HG03095 (cell line): ENCODE data around the gene FKBP2.
A peak's percentile ranks its signal among the peaks of the same experiment; 100 is the strongest.

Source experiments
- ATAC-seq: cut with Tn5 transposase; IDR thresholded peaks from one replicate; pipeline ENCODE4 v1.9.1; 2021; ENCODE audit warnings: moderate library complexity; ENCODE audit not compliant: unreplicated experiment

The FKBP2 gene

GRCh38 chr11:64232182-64232966 is 8.5 kb upstream of the FKBP2 start:
- ATAC-seq: no peak

- ATAC-seq: no peak
Measured at GRCh38 chr11:64232967-64233315, 8.0 kb upstream of the FKBP2 start.

DNA sequence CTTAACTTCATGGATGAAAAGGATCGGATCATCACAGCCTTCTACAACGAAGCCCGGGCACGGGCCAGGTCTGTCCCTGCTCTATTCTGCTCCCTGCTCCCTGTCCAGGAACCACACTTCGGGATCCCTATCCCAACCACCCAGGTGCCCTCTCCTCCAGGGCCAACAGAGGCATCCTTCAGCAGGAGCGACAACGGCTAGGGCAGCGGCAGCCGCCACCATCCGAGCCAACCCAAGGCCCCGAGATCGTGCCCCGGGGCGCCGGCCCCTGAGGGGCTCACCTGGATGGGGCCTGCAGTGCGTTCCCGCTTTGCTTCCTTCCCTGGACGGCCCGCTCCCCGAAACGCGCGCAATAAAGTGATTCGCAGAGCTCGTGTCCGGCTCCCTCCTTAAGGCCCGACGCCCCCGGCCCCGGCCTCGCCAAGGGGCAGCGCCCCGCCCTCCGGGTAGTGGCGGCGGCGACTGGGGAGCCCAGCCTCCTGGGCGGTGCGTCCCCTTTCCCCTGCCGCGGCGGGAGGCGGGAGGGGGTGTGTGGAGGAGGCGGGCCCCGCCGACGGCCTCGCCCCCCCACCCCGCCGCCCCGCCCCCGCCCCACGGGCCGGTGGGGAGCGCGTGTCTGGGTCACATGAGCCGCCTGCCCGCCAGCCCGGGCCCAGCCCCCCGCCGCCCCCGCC is 6.8 kb upstream of the FKBP2 start, which contains the start of gene VEGFB:
Gene VEGFB (plus strand): TSS at position 672 of the 674 bp plus-strand sequence. CDS start 250 bp downstream, outside the sequence.
- no peak for ATAC-seq

DNA sequence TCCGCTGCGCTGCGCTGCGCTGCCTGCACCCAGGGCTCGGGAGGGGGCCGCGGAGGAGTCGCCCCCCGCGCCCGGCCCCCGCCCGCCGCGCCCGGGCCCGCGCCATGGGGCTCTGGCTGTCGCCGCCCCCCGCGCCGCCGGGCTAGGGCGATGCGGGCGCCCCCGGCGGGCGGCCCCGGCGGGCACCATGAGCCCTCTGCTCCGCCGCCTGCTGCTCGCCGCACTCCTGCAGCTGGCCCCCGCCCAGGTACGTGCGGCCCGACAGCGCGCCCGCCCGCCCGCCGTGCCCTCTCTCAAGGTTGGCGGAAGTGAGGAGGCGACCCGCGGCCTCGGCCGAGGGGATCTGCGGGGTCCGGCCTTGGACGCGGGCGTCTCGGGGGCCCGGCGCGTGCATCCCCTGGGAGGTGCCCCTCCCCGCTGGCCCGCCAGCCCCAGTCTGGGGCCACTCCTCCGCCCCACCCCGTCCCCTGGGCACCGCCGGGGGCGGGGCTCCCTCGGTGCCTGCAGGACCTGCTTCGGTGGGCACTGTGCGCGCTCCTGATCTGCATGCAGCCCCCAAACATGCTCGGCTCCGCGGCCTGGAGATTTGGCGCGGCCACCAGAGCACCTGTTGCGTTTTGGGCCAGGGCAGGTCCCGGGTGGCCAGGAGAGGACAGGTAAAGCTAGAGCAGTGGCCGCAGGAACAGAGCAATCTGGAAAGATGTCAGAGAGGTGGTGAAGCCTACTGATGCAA is 6.1 kb upstream of the FKBP2 start:
- no peak for ATAC-seq

GRCh38 chr11:64235437-64236161 is 5.3 kb upstream of the FKBP2 start:
- no peak for ATAC-seq

- ATAC-seq: no peak
Measured at GRCh38 chr11:64237484-64237951, 3.4 kb upstream of the FKBP2 start.

DNA sequence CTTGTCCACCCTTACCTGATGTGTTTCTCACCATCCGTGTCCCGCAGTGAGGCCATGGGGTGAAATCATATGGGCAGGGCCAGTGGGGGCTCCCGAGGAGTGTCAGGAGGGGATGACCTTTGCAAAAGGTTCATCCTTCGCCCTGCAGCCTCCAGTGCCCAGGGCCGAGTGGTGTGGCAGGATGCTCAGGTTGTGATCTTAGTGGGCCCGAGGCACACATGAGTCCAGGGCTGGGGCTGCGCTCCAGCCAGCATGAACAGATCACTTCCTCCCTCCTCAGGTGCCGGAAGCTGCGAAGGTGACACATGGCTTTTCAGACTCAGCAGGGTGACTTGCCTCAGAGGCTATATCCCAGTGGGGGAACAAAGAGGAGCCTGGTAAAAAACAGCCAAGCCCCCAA is 2.8 kb upstream of the FKBP2 start:
- no peak for ATAC-seq

DNA sequence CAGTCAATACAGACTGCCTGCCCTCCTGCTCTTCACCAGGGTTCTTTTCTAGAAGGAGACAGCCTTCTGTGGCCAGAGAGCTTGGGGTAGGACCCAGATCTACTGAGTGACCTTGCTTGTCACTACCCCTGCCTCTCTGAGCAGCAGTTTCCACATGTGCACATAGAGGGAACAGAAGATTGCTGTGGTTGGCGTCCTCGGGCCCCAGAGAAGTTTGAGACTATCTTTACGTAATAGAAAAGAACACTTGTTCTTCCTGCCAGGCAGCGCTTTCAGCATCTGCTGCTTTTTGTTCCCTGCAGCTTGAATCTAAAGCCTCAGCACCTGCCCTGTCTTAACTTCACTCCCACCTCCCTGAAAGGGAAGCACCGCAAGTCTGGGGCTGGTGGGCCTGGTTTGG is 1.9 kb upstream of the FKBP2 start:
- no peak for ATAC-seq

- no peak for ATAC-seq
Measured at GRCh38 chr11:64239662-64240434, 1.0 kb upstream of the FKBP2 start.

- ATAC-seq: peak; percentile 61
Measured at GRCh38 chr11:64241241-64241490, 271 bp downstream of the FKBP2 start.

DNA sequence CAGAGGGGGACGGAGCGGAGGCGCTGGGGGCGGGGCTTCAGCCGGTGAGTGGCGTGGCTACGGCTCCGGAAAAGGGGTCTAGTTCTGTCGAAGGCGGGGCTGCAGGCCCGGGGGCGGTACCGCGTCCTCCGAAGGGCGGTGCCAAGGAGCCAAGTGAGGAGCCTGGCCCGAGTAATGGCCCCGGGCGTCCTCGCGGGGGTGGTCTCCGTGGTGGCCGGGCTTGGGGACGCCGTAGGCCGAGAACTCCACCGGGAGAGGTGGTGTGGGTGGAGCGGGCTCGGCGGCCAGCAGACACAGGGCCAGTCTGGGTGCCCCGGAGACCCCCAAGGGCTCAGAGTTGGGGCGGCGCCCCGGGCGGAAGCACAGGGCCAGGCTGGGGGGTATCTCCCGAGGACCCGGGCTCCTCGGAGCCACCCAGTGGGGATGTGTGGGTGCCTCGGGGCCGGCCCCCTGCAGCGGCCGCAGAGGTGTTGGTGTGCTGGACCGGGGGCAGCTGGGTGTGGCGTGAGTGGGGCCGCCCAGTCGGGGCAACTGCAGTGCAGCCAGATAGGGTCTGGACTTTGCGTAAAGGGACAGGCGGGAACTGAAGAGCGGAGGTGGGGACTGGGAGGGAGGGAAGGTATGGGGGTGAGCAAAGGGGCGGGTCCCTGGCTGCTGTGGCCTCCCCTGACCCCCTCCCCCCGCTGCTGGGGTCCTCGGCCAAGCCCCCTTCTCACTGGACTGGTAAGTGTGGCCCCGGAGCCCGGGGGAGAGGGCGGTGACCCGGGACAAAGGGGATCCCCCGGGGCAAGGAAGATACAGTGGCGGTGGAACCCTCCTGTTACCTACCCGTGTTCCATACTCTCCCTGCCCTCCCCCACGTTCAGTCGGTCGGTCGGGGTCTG is 838 bp downstream of the FKBP2 start:
- ATAC-seq: peak; percentile 6

GRCh38 chr11:64243236-64243854 is 2.5 kb downstream of the FKBP2 start:
- ATAC-seq: no peak

DNA sequence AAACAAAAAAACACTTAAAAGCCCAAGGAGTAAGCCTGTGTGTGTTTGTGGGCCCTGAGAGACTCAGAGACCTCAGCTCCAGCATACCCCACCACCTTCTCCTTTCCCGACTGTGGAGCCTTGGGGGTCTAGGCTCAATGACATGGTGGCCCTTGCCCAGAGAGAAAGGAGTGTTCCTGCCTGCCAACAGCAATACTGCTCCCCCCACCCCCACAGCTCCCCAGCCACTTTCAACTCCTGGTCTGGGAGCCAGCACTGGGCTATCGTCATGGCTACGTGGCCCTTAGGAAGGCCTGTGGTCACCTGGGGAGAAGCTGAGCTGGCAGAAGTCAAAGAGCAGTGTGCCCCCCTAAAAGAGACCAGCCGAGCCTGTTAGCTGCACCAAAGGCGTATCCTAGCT is 3.2 kb downstream of the FKBP2 start:
- ATAC-seq: no peak

GRCh38 chr11:64244966-64245365 is 4.1 kb downstream of the FKBP2 start:
- no peak for ATAC-seq

- ATAC-seq: no peak
Measured at GRCh38 chr11:64245401-64245796, 4.5 kb downstream of the FKBP2 start.

GRCh38 chr11:64245797-64246620 is 5.1 kb downstream of the FKBP2 start:
- no peak for ATAC-seq

GRCh38 chr11:64246621-64246870 is 5.7 kb downstream of the FKBP2 start:
- ATAC-seq: peak; percentile 10

GRCh38 chr11:64246871-64247728 is 6.2 kb downstream of the FKBP2 start, which contains the start of gene PPP1R14B:
TSS of gene PPP1R14B (minus strand) at chr11:64246943. CDS start at chr11:64246673, 270 bp downstream.
- ATAC-seq: peak; percentile 34
